GM12878 (cell line): Measurements from ENCODE around the gene CLCNKA. TPM values are rescaled to one million over a fixed set of nuclear protein-coding genes. Genes with fewer than 3 reads are reported as not detected.

Experiments used
- ATAC-seq: fragments of 200-7000 bp; cut with Tn5 transposase; 3 replicates; pipeline ENCODE4 v1.9.1; 2020; ENCODE audit warnings: mild to moderate bottlenecking, moderate library complexity
- BruUV-seq: library from RNA; stranded (reverse); fragments of 400-500 nt; replicated peaks from 2 replicates; lab custom pipeline; 2021; lab: Mats Ljungman, UMichigan
- CTCF ChIA-PET: fragments of 300-600 bp; sonication (Branson Sonifier 250); formaldehyde crosslinking; extraction: SDS; loops from one replicate; lab custom pipeline; 2021; ENCODE audit warnings: inconsistent platforms; lab: Yijun Ruan, JAX
- POLR2A ChIA-PET: fragments of 350-600 bp; formaldehyde crosslinking; extraction: SDS; loops from one replicate; lab custom pipeline; 2021; ENCODE audit warnings: inconsistent platforms; lab: Charles Lee
- RAD21 ChIA-PET: fragments of 300-600 bp; sonication (Branson Sonifier 250); formaldehyde crosslinking; loops from one replicate; lab custom pipeline; 2023; ENCODE audit warnings: antibody characterized with exemption; ENCODE audit not compliant: unreplicated experiment; lab: Charles Lee
- SMC1A ChIA-PET: fragments of 300-600 bp; sonication (Branson Sonifier 250); formaldehyde crosslinking; loops from one replicate; lab custom pipeline; 2023; ENCODE audit not compliant: unreplicated experiment, uncharacterized antibody; lab: Charles Lee
- DNase-seq: peaks from one replicate; pipeline ENCODE4 v3.0.0-alpha.2; 2011; ENCODE audit warnings: low read depth, low spot score
- FAIRE-seq: peaks from 3 replicates; lab custom pipeline; 2011; peaks lifted over from hg19 to GRCh38; lab: Jason Lieb, UNC
- H2AFZ ChIP-seq: 2 replicates; pipeline ENCODE4 v1.6.0; 2011; ENCODE audit warnings: low read depth, low read length, control low read depth; ENCODE audit not compliant: control insufficient read depth
- H3K27ac ChIP-seq: 2 replicates; pipeline ENCODE4 v1.5.1; 2011; ENCODE audit warnings: control low read depth; ENCODE audit not compliant: control insufficient read depth, insufficient read depth
- H3K27me3 ChIP-seq, 2 experiments: replicated peaks in 1 of 2; 2 replicates each; pipeline versions ENCODE4 v1.6.0 to v1.6.1; 2011; ENCODE audit warnings: low read length in 1 of 2; ENCODE audit not compliant: control insufficient read depth in 2 of 2, insufficient read depth in 2 of 2
- H3K36me3 ChIP-seq, 2 experiments: 2 replicates each; pipeline ENCODE4 v1.5.1; 2011; ENCODE audit warnings: low read length in 1 of 2; ENCODE audit not compliant: control insufficient read depth in 2 of 2, insufficient read depth in 2 of 2
- H3K4me1 ChIP-seq: 2 replicates; pipeline ENCODE4 v1.6.1; 2011; ENCODE audit warnings: mild to moderate bottlenecking, low read length, moderate library complexity, mixed read lengths; ENCODE audit not compliant: control insufficient read depth, insufficient read depth
- H3K4me2 ChIP-seq: 2 replicates; pipeline ENCODE4 v1.6.0; 2011; ENCODE audit warnings: control low read depth; ENCODE audit not compliant: control insufficient read depth, insufficient read depth
- H3K4me3 ChIP-seq: fragments of 200-600 bp; sonication (generic); 2 replicates; pipeline ENCODE4 v1.5.1; 2016
- H3K79me2 ChIP-seq: 2 replicates; pipeline ENCODE4 v1.6.0; 2011; ENCODE audit warnings: low read length; ENCODE audit not compliant: control insufficient read depth, insufficient read depth
- H3K9ac ChIP-seq: 2 replicates; pipeline ENCODE4 v1.8.0; 2011; ENCODE audit warnings: low read length, control low read depth, mixed read lengths; ENCODE audit not compliant: control insufficient read depth, insufficient read depth
- H3K9me3 ChIP-seq: replicated peaks from 3 replicates; pipeline ENCODE4 v1.5.1; 2011; ENCODE audit warnings: mild to moderate bottlenecking, low read length; ENCODE audit not compliant: control insufficient read depth, insufficient read depth
- H4K20me1 ChIP-seq: 2 replicates; pipeline ENCODE4 v1.6.0; 2011; ENCODE audit not compliant: control insufficient read depth, insufficient read depth
- ETV6 ChIP-seq, 2 experiments: fragments of 450-650 bp in 1 of 2; IDR thresholded peaks in 1 of 2; conservative IDR thresholded peaks in 1 of 2; 2 replicates each; pipeline ENCODE4 v1.6.1; 2014; ENCODE audit warnings: antibody characterized with exemption in 1 of 2, borderline replicate concordance in 1 of 2, low read depth in 1 of 2, mild to moderate bottlenecking in 1 of 2, moderate library complexity in 1 of 2
- FOS ChIP-seq: IDR thresholded peaks from 3 replicates; pipeline ENCODE4 v1.6.1; 2011; ENCODE audit warnings: borderline replicate concordance; ENCODE audit not compliant: insufficient read length; ENCODE audit errors: extremely low read depth
- PAX5 ChIP-seq: IDR thresholded peaks from 2 replicates; pipeline ENCODE4 v1.6.1; 2011; ENCODE audit warnings: low read depth, low read length, borderline replicate concordance
- RBBP5 ChIP-seq: fragments of 200-600 bp; sonication (generic); conservative IDR thresholded peaks from 2 replicates; pipeline ENCODE4 v1.6.1; 2016
- STAT1 ChIP-seq: fragments of 450-650 bp; conservative IDR thresholded peaks from 2 replicates; pipeline ENCODE4 v1.6.1; 2014; ENCODE audit warnings: antibody characterized with exemption, mild to moderate bottlenecking
- WGBS: methylation state at CpG from one replicate; pipeline ENCODE4 v1.1.6; 2016; ENCODE audit warnings: low lambda C conversion rate; ENCODE audit not compliant: insufficient replicate concordance, insufficient coverage; ENCODE audit errors: missing lambda C conversion rate; 5-methylcytosine and 5-hydroxymethylcytosine counted together
- in situ Hi-C: fragments of 300-500 bp; cut with MboI; formaldehyde crosslinking; loops from 9 replicates; pipeline ENCODE4 v1.14.3; 2018; ENCODE audit warnings: mixed read lengths
- intact Hi-C: fragments of 100-400 bp; cut with micrococcal nuclease; formaldehyde crosslinking; loops from one replicate; pipeline ENCODE4 v1.14.2; 2022; ENCODE audit not compliant: unreplicated experiment
- polyA plus RNA-seq, 11 experiments: library from polyadenylated mRNA; depleted of rRNA in 4 of 11; unstranded in 6 of 11; stranded (reverse) in 5 of 11; fragments of >200 nt; fragmentation: Nextera tagmentation in 4 of 11; fragmentation: Illumina TruSeq in 1 of 11; extraction: Ambion mirVana in 4 of 11; extraction: Trizol in 1 of 11; gene quantifications; 1 replicate in 1 of 11; 2 replicates in 10 of 11; pipeline versions ENCODE4 v1.2.1 to v1.2.3, GENCODE V29; 2011 to 2016; ENCODE audit warnings: inconsistent platforms in 2 of 11, missing spikeins in 2 of 11, low read depth in 1 of 11
- total RNA-seq, 4 experiments: library from RNA; depleted of rRNA in 3 of 4; stranded (reverse); fragments of >200 nt in 3 of 4; fragmentation: Illumina TruSeq in 1 of 4; extraction: Trizol in 1 of 4; gene quantifications; 2 replicates each; pipeline versions ENCODE4 v1.2.1 to v1.2.3, GENCODE V29; 2013 to 2021

CLCNKA gene
- total and polyA plus RNA-seq, 10 of the 15 experiments (the other 5 are each of a cell fraction or from before 2014, with no cell fraction given): 0.02 to 0.15 (median 0.08) TPM; not detected in 6

DNA sequence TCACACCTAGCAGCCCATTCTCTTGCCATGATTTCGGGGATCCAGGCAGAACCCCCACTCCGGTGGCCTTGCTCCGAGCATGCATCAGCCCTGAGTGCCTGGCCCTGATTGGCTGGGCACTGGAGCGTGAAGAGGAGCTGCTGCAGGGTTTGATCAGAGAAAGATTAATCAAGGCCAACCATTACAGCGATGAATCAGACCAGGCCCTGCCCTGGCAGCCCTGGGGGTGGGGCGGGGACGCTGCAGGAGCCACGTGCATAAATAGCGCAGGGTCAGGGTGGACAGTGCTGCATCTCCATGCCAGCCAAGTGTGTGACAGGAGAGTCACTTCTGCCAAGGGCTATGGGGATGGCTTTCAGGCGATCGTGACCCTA is 55.0 kb downstream of the CLCNKA start:
- no TSS peak for BruUV-seq
- no peak for ATAC-seq
- intact Hi-C loops: no loop called here
- H3K4me2 ChIP-seq: no peak overlapping the region
- H2AFZ ChIP-seq: no peak overlapping the region
- no peak overlapping the region for H3K9ac ChIP-seq
- H3K27me3 ChIP-seq: peaks cover 1 to 3% of the 10 kb centered on the region in 2 experiments; a peak in 2 of 4 replicates
- no peak for DNase-seq
- no peaks in the 10 kb centered on the region for H3K36me3 ChIP-seq
- TF ChIP-seq STAT1: no peak
- TF ChIP-seq RBBP5: no peak
- no peak for TF ChIP-seq ETV6 (conservative IDR thresholded peaks at IDR 0.05 in 1 of 2, IDR thresholded peaks at IDR 0.05 in 1 of 2; ENCODE audit: borderline replicate concordance in 1 of 2, low read depth in 1 of 2)
- peak; percentile 18; the same call in 1 of the 2 replicates for TF ChIP-seq PAX5
- TF ChIP-seq FOS: no peak
- H3K27ac ChIP-seq: no peak overlapping the region
- WGBS: 31% methylated on average over 9 of the region's 11 CpGs
- no peaks in the 10 kb centered on the region for H3K79me2 ChIP-seq
- CTCF ChIA-PET: interaction anchor here (1.2 to 10.0 kb wide), 6 partner anchors 68 to 287 kb away, joined by 3 to 375 read pairs (median 28); no protein-coding TSS in a partner anchor
- RAD21 ChIA-PET: interaction anchor here (0.6 to 9.7 kb wide), 2 partner anchors 112 to 172 kb away, joined by 3 to 223 read pairs; no protein-coding TSS in a partner anchor
- H3K9me3 ChIP-seq: no peaks in the 10 kb centered on the region
- SMC1A ChIA-PET: interaction anchor here (0.9 to 4.9 kb wide), 2 partner anchors 109 to 399 kb away, joined by 3 to 35 read pairs; no protein-coding TSS in a partner anchor
- no peak overlapping the region for H3K4me3 ChIP-seq
- no peak for FAIRE-seq
- H4K20me1 ChIP-seq: no peaks in the 10 kb centered on the region
- peaks cover 8% of the 10 kb centered on the region for H3K4me1 ChIP-seq
- in situ Hi-C loops: loop anchor here (5.0 kb wide), 2 partner anchors 165 to 285 kb away; no protein-coding TSS in a partner anchor
- POLR2A ChIA-PET: no interaction called here
